Stimulated activated CD8-positive, alpha-beta memory T cell treated with anti-CD3 and anti-CD28 coated beads, Interleukin-4, amount 100 ng/mL, for 4 hours (primary cell): ENCODE measurements around the gene CHRNB1.

Experiments
- DNase-seq, 2 donors: peaks; one replicate each; pipeline ENCODE4 v3.0.0-alpha.2; 2020; ENCODE audit warnings: low read depth in 2 of 2, low spot score in 1 of 2

CHRNB1 gene

GRCh38 chr17:7437950-7438614, 6.8 kb upstream of the CHRNB1 start:
- peak in 1 of 2 donors; percentile 30 for DNase-seq

GRCh38 chr17:7438656-7439460, 6.0 kb upstream of the CHRNB1 start:
- DNase-seq, result no peak

- DNase-seq, result no peak
Observed at GRCh38 chr17:7439462-7440112, 5.3 kb upstream of the CHRNB1 start, which contains the start of gene FGF11. Gene FGF11, plus strand, starts transcription at chr17:7439512. Its CDS starts 109 bp downstream, at chr17:7439621.

DNA sequence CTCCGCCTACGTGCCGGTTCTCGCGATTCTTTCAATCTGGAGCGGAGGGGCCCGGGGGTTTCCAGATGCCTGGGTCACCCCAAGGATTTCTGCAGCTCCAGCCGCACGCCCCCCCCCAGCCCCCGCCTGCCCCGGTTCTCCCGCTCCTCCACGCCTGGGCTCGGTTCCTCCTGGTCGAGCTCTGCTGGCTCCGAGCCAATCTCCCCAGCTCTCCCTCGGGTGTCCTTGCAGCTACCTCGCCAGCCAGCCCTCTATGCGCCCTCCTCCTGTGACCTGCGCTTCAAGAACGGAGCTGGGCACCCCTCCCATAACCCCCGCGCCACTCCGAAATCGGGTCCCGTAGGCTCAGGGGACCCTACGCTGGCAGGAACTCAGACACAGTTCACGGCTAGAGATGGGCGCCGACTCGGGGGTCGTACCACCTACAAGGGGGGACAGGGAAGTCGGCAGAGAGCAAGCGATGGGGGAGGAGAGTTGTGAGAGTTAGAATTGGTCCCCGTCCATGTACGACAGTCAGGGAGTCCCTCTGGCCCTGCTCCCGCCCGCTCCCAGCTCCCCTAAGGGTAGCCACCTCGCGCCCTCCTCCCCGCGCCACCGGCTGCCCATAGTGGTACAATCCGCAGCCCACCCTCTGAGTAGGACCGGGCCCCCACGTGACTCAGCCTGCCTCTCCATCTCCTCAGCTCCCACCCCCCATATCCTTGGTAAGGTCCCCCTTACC, 4.6 kb upstream of the CHRNB1 start:
- no peak for DNase-seq

DNA sequence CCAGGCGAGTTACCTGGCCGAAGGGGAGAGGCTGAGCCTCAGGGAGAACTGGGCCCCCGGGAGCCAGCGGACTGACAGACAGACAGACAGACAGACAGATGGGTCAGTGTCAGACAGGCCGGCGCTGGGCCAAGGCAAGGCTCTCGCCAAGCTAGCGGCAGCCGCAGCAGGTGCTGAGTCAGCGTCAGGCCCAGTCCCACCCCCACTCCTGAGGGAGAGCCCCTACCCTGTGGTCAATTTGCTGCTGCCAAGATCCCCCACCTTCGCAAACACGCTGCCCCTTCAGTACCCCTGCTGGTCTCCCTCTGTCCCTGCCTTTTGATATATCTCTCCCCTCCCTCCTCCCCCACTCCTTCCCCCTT, 4.0 kb upstream of the CHRNB1 start:
- DNase-seq, result no peak

DNA sequence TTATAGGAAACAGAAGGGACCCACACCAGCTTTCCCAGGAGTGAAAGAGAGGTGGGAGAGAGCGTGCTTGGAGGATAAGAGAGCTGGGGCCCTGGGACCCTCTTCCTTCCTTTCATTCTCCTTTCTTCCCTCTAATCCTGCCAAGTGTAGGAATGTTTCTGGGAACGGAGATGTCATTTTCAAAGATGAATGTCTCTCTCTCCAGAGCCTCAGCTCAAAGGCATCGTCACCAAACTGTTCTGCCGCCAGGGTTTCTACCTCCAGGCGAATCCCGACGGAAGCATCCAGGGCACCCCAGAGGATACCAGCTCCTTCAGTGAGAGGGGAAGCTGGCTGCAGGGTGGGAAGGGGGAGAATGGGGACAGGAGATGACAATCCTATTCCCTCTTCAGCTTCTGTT, 3.6 kb upstream of the CHRNB1 start:
- no peak for DNase-seq

DNA sequence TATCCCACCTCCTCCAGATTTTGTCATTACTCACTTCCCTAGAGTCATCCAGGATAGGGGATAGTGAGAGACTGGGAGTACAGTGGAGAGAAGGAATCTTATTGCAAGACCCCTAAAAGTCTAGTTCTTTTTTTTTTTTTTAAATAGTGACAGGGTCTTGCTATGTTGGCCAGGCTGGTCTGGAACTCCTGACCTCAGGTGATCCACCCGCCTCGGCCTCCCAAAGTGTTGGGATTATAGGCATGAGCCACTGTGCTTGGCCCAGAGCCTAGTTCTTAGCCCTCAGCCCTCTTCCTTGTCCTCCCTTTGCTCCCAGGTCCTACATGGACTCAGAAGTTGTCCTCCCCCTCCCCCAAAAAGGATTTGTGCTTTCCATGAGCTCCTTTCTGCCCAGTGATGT, 2.7 kb upstream of the CHRNB1 start:
- no peak for DNase-seq

DNA sequence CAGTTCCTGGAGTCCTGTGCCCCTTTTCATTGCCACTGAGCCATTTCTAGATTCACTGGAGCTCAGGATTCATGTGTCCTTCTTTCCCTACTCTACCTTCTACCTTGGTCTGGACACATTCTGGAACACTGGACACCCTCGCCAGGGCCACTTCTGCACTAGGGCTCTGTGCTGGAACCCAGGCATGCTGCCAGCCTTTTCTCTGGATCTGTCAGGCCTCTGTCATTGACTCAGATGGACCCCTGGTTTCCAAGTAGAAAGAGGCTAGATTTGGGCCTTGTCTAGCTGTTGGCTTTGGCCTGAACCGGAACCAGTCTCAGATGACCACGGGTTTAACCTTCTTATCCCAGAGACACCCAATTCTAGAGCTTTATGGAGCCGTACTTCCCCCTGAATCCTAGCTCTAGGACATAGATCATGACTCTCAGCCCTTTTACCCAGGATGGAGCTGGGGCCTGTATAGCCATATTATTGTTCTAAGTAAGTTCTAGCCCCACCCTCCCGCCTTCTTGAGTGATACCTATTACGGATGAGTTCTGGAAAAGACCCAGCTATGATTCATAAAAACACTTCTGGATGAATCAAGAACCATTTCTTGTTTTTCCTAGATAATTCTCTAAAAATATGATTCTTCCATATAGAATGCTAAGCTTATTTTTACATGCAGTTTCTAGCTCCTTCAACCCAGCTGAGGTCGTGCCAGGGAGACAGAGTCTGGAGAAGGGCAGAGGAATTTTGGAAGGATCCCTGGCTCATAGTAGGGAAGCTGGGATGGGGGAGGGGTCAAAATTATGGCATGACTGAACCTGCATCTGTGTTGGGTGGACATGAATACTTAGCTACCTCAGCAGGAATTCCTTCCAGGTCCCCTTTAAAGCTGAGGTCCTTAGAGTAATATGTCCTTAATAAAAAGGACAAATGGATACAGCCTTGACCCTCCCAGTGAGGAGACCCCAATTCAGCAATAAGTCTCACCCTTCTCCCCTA, 1.1 kb upstream of the CHRNB1 start:
- DNase-seq, result no peak

DNA sequence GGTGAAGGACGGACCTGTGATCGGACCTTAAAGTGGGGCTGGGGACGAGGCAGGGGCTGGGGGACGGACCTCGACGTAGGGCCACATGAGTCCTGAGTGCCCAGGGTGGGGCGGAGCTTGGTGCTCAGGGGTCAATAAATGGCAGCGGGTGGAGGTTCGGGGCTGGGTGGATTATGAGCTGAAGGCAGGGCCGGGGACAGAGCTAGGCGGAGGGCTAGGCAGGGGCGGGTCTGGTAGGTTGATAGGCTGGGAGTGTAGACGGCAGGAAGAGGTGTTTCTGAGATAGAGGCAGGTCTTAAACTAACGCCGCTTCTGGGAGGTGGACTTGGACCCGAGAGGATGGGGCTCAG, 733 bp downstream of the CHRNB1 start:
- DNase-seq, result no peak

DNA sequence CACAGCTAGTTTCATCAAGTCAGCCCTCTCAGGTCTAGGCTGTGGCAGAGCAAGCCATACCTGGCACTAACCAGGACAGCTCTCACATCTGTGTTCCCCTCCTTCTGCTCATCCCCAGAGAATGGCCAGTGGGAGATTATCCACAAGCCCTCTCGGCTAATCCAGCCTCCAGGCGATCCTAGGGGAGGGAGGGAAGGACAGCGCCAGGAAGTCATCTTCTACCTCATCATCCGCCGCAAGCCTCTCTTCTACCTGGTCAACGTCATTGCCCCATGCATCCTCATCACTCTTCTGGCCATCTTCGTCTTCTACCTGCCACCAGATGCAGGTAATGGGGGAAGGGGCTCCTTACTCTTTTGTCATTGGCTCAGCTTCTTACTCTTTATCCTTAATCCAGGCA, 3.6 kb downstream of the CHRNB1 start:
- DNase-seq, result no peak

DNA sequence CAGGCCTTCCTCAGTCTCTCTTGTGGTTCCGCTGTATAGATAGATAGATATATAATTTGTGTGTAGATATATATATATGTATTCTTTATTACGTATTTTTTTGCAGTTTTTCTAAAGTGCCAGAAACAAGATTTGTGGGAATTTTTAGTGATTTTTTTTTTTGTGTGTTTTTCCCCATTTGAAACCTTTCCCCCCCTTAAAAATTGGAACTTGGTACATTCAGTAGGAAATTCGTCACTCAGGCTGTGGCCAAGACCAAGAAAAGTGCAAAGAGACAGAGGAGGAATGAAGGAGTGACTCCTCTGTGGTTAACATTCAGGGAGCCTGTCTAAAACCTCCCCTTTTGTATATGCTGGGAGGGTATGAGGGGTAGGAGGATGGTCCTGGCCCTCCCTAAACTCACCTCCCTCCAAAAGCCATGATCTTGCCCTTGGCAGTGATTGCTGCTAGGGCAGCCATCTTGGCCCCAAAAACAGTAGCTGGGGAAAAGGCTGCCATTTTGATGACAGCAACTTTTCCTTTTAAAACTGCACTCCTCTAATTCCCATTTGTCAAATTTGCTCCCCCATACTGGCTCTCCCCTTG, 15.2 kb downstream of the CHRNB1 start:
- no peak for DNase-seq

GRCh38 chr17:7460850-7461660, 16.2 kb downstream of the CHRNB1 start:
- DNase-seq, result no peak

DNA sequence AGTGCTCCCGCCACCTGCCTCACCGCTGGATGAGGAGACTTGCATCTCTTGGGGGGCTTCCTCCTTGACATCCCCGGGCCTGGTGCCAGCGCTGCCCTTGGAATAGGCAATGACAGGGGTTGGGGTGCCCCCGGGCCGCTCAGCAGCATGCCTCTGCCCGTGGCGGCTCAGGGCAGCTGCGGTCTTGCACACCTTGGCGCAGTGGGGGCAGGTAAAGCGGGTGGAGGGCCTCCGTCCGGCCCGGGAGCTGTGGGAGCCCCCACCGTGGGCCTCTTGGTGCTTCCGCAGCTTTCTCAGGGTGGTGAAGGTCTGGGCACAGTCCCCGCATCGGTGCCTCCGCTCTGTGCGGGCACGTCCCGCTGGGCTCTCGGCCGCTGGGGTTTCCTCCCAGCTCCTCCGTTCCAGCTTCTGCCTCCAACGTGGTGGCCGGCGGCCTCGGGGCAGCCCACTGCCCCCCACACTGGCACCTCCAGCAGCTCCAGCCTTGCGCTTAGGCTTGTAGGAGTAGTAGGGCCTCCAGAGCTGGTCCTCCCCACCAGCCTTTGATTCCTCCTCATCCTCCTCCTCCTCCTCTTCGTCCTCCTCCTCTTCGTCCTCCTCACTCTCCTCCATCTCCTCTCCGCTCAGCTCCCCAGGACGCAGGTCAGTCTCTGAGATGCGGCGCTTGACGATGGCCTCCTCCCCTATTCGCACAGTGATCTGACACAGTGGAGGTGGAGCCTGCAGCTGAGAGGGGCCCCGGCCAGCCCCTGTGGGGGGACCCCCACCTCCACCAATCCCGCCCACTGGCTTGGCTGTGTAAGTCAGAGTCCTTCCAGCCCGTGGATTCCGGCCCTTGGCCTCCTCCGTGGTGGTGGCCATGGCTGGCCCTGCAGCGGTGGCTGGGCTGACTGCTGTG, 17.9 kb downstream of the CHRNB1 start:
- no peak for DNase-seq

GRCh38 chr17:7463372-7463846, 18.5 kb downstream of the CHRNB1 start:
- no peak for DNase-seq

GRCh38 chr17:7464081-7464480, 19.2 kb downstream of the CHRNB1 start:
- DNase-seq, result no peak

DNA sequence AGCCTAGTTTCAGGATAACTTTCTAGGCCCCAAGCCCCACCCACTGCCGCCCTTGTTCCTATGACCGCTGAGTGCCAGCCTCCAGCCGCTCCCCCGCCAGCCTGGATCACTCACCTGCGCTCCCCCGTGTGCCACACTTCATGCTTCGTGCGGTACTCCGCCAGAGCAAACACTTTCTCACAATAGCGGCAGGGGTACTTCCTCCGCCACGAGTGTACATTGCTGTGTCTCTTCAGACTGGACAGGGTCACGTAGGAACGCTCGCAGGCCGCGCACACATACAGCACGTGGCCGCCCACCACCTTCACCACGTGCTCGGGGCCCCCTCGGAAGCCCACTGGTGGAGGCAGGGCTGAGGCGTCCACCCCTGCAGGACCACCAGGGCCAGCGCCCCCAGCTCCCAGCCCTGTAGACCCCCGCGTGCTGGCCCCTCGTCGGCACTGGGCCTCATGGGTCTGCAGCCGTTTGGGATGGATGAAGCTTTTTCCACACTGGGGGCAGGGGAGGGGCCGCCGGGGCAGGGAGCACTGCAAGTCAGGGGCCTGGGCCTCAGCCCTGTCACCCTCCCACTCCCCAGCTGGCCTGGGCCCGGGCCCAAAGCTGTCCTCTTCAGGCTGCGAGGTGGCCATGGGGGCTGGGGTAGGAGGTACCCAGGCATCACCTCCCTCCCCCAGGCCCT, 20.9 kb downstream of the CHRNB1 start:
- no peak for DNase-seq

DNA sequence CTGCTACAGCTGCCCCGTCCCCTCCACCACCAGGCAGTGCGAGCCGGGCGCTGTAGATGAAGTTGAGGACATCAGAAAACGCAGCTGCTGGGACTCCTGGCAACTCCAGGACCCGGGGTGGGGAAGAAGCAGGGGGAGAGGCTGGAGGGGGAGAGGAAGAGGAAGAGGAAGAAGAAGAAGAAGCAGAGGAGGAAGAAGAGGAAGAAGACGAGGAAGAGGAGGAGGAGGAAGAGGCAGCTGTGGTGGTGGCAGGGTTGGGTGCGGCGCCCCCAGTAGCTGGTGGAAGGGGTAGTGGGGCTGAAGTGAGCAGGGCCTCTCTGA, 21.4 kb downstream of the CHRNB1 start:
- no peak for DNase-seq
